ENCODE measurements around the gene CPXM2.

The CPXM2 gene

GRCh38 chr10:123904834-123905409, 13.3 kb upstream of the CPXM2 start:
- DNase-seq (ENCODE audit: low read depth) = no peak

GRCh38 chr10:123903621-123904020, 12.0 kb upstream of the CPXM2 start:
- DNase-seq (ENCODE audit: low read depth) = no peak

GRCh38 chr10:123901621-123902020, 10.0 kb upstream of the CPXM2 start:
- no peak for DNase-seq (ENCODE audit: low read depth)

- no peak for DNase-seq (ENCODE audit: low read depth)
These were observed 5.5 kb upstream of the CPXM2 start for GRCh38 chr10:123897146-123897545.

GRCh38 chr10:123896246-123896927, 4.8 kb upstream of the CPXM2 start:
- no peak for DNase-seq (ENCODE audit: low read depth)

- no peak for DNase-seq (ENCODE audit: low read depth)
These were observed 2.0 kb upstream of the CPXM2 start for GRCh38 chr10:123893651-123894050.

- DNase-seq (ENCODE audit: low read depth) = no peak
These were observed 857 bp downstream of the CPXM2 start for GRCh38 chr10:123890756-123891143.

- no peak for DNase-seq (ENCODE audit: low read depth)
These were observed 1.4 kb downstream of the CPXM2 start for GRCh38 chr10:123890226-123890625.

- DNase-seq (ENCODE audit: low read depth) = no peak
These were observed 1.8 kb downstream of the CPXM2 start for GRCh38 chr10:123889821-123890220.

- no peak for DNase-seq (ENCODE audit: low read depth)
These were observed 2.9 kb downstream of the CPXM2 start for GRCh38 chr10:123888751-123889150.

GRCh38 chr10:123888256-123888655, 3.4 kb downstream of the CPXM2 start:
- DNase-seq (ENCODE audit: low read depth) = no peak

- DNase-seq (ENCODE audit: low read depth) = no peak
These were observed 5.3 kb downstream of the CPXM2 start for GRCh38 chr10:123886292-123886691.

- no peak for DNase-seq (ENCODE audit: low read depth)
These were observed 6.0 kb downstream of the CPXM2 start for GRCh38 chr10:123885406-123886170.

GRCh38 chr10:123884907-123885381, 6.7 kb downstream of the CPXM2 start:
- DNase-seq (ENCODE audit: low read depth) = no peak

- DNase-seq (ENCODE audit: low read depth) = no peak
These were observed 7.2 kb downstream of the CPXM2 start for GRCh38 chr10:123884351-123884906.

GRCh38 chr10:123883673-123884320, 7.8 kb downstream of the CPXM2 start:
- DNase-seq (ENCODE audit: low read depth) = no peak

GRCh38 chr10:123882681-123883445, 8.7 kb downstream of the CPXM2 start:
- DNase-seq (ENCODE audit: low read depth) = no peak

- DNase-seq (ENCODE audit: low read depth) = no peak
These were observed 9.4 kb downstream of the CPXM2 start for GRCh38 chr10:123882177-123882576.

GRCh38 chr10:123879606-123880257, 11.9 kb downstream of the CPXM2 start:
- no peak for DNase-seq (ENCODE audit: low read depth)

GRCh38 chr10:123878666-123879303, 12.8 kb downstream of the CPXM2 start:
- DNase-seq (ENCODE audit: low read depth) = no peak

- no peak for DNase-seq (ENCODE audit: low read depth)
These were observed 21.3 kb downstream of the CPXM2 start for GRCh38 chr10:123870260-123870659.

All from stimulated activated CD8-positive, alpha-beta memory T cell treated with anti-CD3 and anti-CD28 coated beads, Interleukin-12 subunit alpha, Interleukin-12 subunit beta, amount 100 ng/mL, for 4 hours (primary cell).